GOT3 (cell line): ENCODE results near the gene PCSK9.
"Not testable (repeated sequence)": the region's sequence is repeated elsewhere in the genome, so short reads cannot be mapped to it uniquely, and the experiment has no call there.

Experiments
- DNase-seq: peaks from one replicate; lab custom pipeline; 2025; ENCODE audit warnings: mixed read lengths; lab: John Stamatoyannopoulos, UW

Gene PCSK9

GRCh38 chr1:55010194-55010886, 29.0 kb upstream of the PCSK9 start:
- no peak for DNase-seq

- DNase-seq: no peak
Measured at GRCh38 chr1:55010887-55011217, 28.5 kb upstream of the PCSK9 start.

GRCh38 chr1:55012661-55013060, 26.7 kb upstream of the PCSK9 start:
- DNase-seq: no peak

- DNase-seq: no peak
Measured at GRCh38 chr1:55015123-55015522, 24.2 kb upstream of the PCSK9 start.

GRCh38 chr1:55015731-55016620, 23.4 kb upstream of the PCSK9 start:
- DNase-seq: no peak

- DNase-seq: no peak
Measured at GRCh38 chr1:55018395-55018794, 21.0 kb upstream of the PCSK9 start.

GRCh38 chr1:55021942-55022546, 17.3 kb upstream of the PCSK9 start:
- peak; percentile 39 for DNase-seq

GRCh38 chr1:55024163-55024562, 15.2 kb upstream of the PCSK9 start:
- not testable (repeated sequence) for DNase-seq

GRCh38 chr1:55026682-55027081, 12.7 kb upstream of the PCSK9 start:
- not testable (repeated sequence) for DNase-seq

GRCh38 chr1:55031098-55031497, 8.2 kb upstream of the PCSK9 start:
- not testable (repeated sequence) for DNase-seq

GRCh38 chr1:55033265-55033614, 6.1 kb upstream of the PCSK9 start:
- DNase-seq: no peak

- DNase-seq: no peak
Measured at GRCh38 chr1:55034476-55035133, 4.7 kb upstream of the PCSK9 start.

- no peak for DNase-seq
Measured at GRCh38 chr1:55035904-55036303, 3.4 kb upstream of the PCSK9 start.

GRCh38 chr1:55037733-55038551, 1.4 kb upstream of the PCSK9 start:
- no peak for DNase-seq

GRCh38 chr1:55038552-55038838, 853 bp upstream of the PCSK9 start:
- no peak for DNase-seq

GRCh38 chr1:55038974-55039341, 390 bp upstream of the PCSK9 start:
- DNase-seq: no peak

- DNase-seq: no peak
Measured at GRCh38 chr1:55040083-55040932, 960 bp downstream of the PCSK9 start.

- DNase-seq: no peak
Measured at GRCh38 chr1:55040933-55041494, 1.7 kb downstream of the PCSK9 start.

GRCh38 chr1:55041613-55042012, 2.3 kb downstream of the PCSK9 start:
- DNase-seq: no peak

- no peak for DNase-seq
Measured at GRCh38 chr1:55043011-55043410, 3.7 kb downstream of the PCSK9 start.

- DNase-seq: no peak
Measured at GRCh38 chr1:55043726-55044125, 4.4 kb downstream of the PCSK9 start.
